ACC112 (cell line): ENCODE data around the gene SIRT7.

Source experiments
- H2AFZ ChIP-seq: fragments of 200-600 bp; sonication (generic); one replicate; pipeline ENCODE4 v1.6.0; 2017; ENCODE audit warnings: antibody characterized with exemption, low read length; ENCODE audit not compliant: unreplicated experiment
- H3K27ac ChIP-seq: fragments of 200-600 bp; sonication (generic); 2 replicates; pipeline ENCODE4 v1.5.1; 2014; ENCODE audit warnings: low read depth, mild to moderate bottlenecking, antibody characterized with exemption, low read length, moderate library complexity
- H3K27me3 ChIP-seq: fragments of 200-600 bp; sonication (generic); 2 replicates; pipeline ENCODE4 v1.6.1; 2014; ENCODE audit warnings: mild to moderate bottlenecking, antibody characterized with exemption, low read length, moderate library complexity, mixed read lengths; ENCODE audit not compliant: insufficient read depth
- H3K36me3 ChIP-seq: fragments of 200-600 bp; sonication (generic); 2 replicates; pipeline ENCODE4 v1.6.1; 2016; ENCODE audit warnings: mild to moderate bottlenecking, antibody characterized with exemption, low read length, moderate library complexity, mixed read lengths; ENCODE audit not compliant: insufficient read depth
- H3K4me1 ChIP-seq: fragments of 200-600 bp; sonication (generic); one replicate; pipeline ENCODE4 v1.6.1; 2016; ENCODE audit warnings: low read length, mixed read lengths; ENCODE audit not compliant: insufficient read depth, unreplicated experiment, control insufficient read depth
- H3K4me3 ChIP-seq: fragments of 200-600 bp; sonication (generic); 2 replicates; pipeline ENCODE4 v1.5.1; 2014; ENCODE audit warnings: mild to moderate bottlenecking, low read depth, low read length
- H3K79me2 ChIP-seq: fragments of 200-600 bp; sonication (generic); one replicate; pipeline ENCODE4 v1.6.0; 2016; ENCODE audit warnings: low read length; ENCODE audit not compliant: control insufficient read depth, unreplicated experiment, insufficient read depth

SIRT7 gene

GRCh38 chr17:81952792-81953228 is 34.8 kb upstream of the SIRT7 start:
- 0 out of 2 replicates have a peak, but pooled peaks cover under 1% of the 10 kb centered on the region for H3K27me3 ChIP-seq

DNA sequence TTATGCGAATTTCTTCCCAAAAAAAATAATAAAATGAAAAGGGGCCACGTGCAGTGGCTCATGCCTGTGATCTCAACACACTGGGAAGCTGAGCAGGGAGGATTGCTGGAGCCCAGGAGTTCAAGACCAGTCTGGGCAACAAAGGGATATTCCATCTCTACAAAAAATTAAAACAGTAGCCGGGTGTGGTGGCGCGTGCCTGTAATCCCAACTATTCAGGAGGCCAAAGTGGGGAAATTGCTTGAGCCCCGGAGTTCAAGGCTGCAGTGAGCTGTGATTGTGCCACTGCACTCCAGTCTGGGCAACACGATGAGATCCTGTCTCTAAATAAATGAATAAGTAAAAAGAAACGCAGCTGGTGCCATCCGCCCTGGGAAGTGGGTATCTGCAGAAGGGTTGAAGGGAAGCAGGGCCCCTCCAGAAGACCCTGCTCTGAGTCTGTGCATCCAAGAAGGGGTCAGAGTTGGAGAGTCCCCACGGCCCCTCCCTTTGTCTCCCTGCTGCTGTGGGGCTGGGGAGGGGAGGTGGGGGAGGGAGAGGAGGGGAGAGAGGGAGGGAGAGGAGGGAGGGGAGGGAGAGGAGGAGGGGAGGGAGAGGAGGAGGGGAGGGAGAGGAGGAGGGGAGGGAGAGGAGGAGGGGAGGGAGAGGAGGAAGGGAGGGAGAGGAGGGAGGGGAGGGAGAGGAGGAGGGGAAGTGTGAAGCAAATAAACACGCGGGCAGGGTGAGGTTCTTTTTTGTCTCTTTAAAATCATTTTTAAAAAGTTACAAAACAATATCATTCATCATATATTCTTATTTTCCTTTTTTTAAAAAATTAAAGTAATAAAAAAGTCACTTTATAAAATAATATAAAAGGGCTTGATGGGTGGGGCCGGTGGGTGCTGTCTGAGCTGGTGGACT is 34.1 kb upstream of the SIRT7 start:
- H3K79me2 ChIP-seq, result no peaks in the 10 kb centered on the region
- H3K4me1 ChIP-seq, result no peaks in the 10 kb centered on the region
- no peaks in the 10 kb centered on the region for H3K36me3 ChIP-seq
- no peak overlapping the region for H3K4me3 ChIP-seq
- no peak overlapping the region for H3K27ac ChIP-seq
- H3K27me3 ChIP-seq, result no peaks in the 10 kb centered on the region
- no peak overlapping the region for H2AFZ ChIP-seq

More at GRCh38 chr17:81952792-81953228, 34.8 kb upstream of the SIRT7 start:
- Histone ChIP-seq H3K27ac (no peak overlapping the region), H3K36me3 (no peaks in the 10 kb centered on the region), H3K4me1 (no peaks in the 10 kb centered on the region), H3K79me2 (no peaks in the 10 kb centered on the region), H2AFZ (no peak overlapping the region), H3K4me3 (no peak overlapping the region)

- Histone ChIP-seq H3K36me3 (no peaks in the 10 kb centered on the region), H3K27ac (no peak overlapping the region), H3K27me3 (no peaks in the 10 kb centered on the region), H3K4me3 (no peak overlapping the region), H3K4me1 (no peaks in the 10 kb centered on the region), H3K79me2 (no peaks in the 10 kb centered on the region), H2AFZ (no peak overlapping the region)
These were observed 32.5 kb upstream of the SIRT7 start for GRCh38 chr17:81950501-81950900.

- H3K79me2 ChIP-seq, result no peaks in the 10 kb centered on the region
- H3K36me3 ChIP-seq, result no peaks in the 10 kb centered on the region
- no peaks in the 10 kb centered on the region for H3K4me1 ChIP-seq
- no peak overlapping the region for H2AFZ ChIP-seq
- H3K4me3 ChIP-seq, result no peak overlapping the region
- no peak overlapping the region for H3K27ac ChIP-seq
- no peaks in the 10 kb centered on the region for H3K27me3 ChIP-seq
These were observed 30.8 kb upstream of the SIRT7 start for GRCh38 chr17:81948635-81949378.

- no peak within 1 kb of the TSS for H3K4me3 ChIP-seq
- H3K79me2 ChIP-seq, result no peaks in the 10 kb centered on the region
- no peak within 1 kb of the TSS for H2AFZ ChIP-seq
- H3K36me3 ChIP-seq, result no peaks in the 10 kb centered on the region
- H3K27me3 ChIP-seq, result no peaks in the 10 kb centered on the region
- no peak within 1 kb of the TSS for H3K27ac ChIP-seq
- no peaks in the 10 kb centered on the region for H3K4me1 ChIP-seq
These were observed 29.2 kb upstream of the SIRT7 start, which contains the start of gene MYADML2 for GRCh38 chr17:81947189-81947588. TSS of gene MYADML2 (minus strand) at chr17:81947233. CDS start at chr17:81941741, 5,492 bp downstream.

GRCh38 chr17:81944858-81945257 is 26.9 kb upstream of the SIRT7 start:
- Histone ChIP-seq H3K27me3 (no peaks in the 10 kb centered on the region), H3K79me2 (no peaks in the 10 kb centered on the region), H3K36me3 (no peaks in the 10 kb centered on the region), H3K4me3 (no peak overlapping the region), H3K27ac (no peak overlapping the region), H3K4me1 (no peaks in the 10 kb centered on the region), H2AFZ (no peak overlapping the region)

- Histone ChIP-seq H3K79me2 (no peaks in the 10 kb centered on the region), H3K4me3 (no peak overlapping the region), H2AFZ (no peak overlapping the region), H3K4me1 (no peaks in the 10 kb centered on the region), H3K27ac (no peak overlapping the region), H3K27me3 (no peaks in the 10 kb centered on the region), H3K36me3 (no peaks in the 10 kb centered on the region)
These were observed 24.2 kb upstream of the SIRT7 start for GRCh38 chr17:81942167-81942553.

DNA sequence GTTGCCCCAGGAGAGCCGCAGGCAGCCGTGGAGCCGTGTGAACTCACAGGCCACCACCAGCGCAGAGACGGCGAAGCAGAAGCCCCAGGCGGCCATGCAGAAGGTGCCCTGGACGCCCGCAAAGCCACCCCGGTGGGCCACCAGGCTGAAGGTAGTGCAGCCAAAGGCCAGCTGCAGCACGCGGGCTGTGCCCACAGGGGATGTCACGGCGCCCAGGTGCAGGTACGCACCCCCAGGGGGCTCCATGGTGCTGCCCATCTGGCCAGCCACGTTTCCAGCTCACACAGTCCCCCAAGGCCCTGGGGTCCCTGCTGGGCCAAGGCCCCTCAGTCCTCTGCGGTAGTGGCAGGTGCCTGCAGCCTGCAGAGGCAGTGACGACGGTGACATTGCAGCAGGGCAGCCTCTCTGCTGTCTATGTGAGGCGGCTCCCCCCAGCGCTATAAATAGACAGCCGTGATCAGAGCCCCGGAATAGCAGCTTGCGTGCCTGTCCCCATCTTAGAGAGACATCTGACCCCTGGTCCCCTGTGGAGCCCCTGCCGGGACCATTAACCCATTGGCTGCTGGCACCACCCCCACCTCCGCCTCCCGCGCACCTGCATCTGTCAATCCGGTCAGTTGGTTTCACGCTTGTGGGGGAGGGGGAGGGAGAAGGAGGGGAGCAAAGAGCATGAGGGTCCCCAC is 23.6 kb upstream of the SIRT7 start:
- H3K27me3 ChIP-seq, result no peaks in the 10 kb centered on the region
- no peak overlapping the region for H2AFZ ChIP-seq
- H3K4me1 ChIP-seq, result no peaks in the 10 kb centered on the region
- no peak overlapping the region for H3K27ac ChIP-seq
- H3K36me3 ChIP-seq, result no peaks in the 10 kb centered on the region
- no peak overlapping the region for H3K4me3 ChIP-seq
- H3K79me2 ChIP-seq, result no peaks in the 10 kb centered on the region

- H3K36me3 ChIP-seq, result no peaks in the 10 kb centered on the region
- no peak overlapping the region for H3K27ac ChIP-seq
- H2AFZ ChIP-seq, result no peak overlapping the region
- H3K4me3 ChIP-seq, result no peak overlapping the region
- H3K4me1 ChIP-seq, result no peaks in the 10 kb centered on the region
- peaks cover 2% of the 10 kb centered on the region for H3K79me2 ChIP-seq
- H3K27me3 ChIP-seq, result no peaks in the 10 kb centered on the region
These were observed 22.8 kb upstream of the SIRT7 start for GRCh38 chr17:81940538-81941483.
